Stimulated activated CD8-positive, alpha-beta memory T cell treated with anti-CD3 and anti-CD28 coated beads, Interleukin-2, amount 100 ng/mL, for 1 hour (primary cell): Measurements from ENCODE around the gene EXOC3.

ENCODE experiments used
- DNase-seq, 2 donors: peaks; one replicate each; pipeline ENCODE4 v3.0.0-alpha.2; 2020; ENCODE audit warnings: low read depth in 2 of 2

EXOC3 gene

DNA sequence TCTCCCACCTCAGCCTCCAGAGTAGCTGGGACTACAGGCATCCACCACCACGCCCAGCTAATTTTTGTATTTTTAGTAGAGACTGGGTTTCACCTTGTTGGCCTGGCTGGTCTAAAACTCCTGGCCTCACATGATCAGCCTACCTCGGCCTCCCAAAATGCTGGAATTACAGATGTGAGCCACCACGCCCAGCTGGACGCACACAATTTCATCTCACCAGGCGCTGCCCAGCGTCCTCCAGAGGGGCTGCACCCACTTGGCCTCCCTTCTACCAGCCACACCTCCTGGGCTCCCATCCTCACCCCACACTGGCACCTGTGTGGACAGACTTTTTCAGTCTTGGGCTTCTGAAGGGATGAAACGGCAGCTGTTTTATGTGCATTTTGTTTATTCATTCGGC, 3.8 kb upstream of the EXOC3 start:
- no peak for DNase-seq

- DNase-seq, result no peak
Observed at GRCh38 chr5:439636-440035, 3.3 kb upstream of the EXOC3 start.

GRCh38 chr5:440401-441201, 2.4 kb upstream of the EXOC3 start:
- DNase-seq, result no peak

DNA sequence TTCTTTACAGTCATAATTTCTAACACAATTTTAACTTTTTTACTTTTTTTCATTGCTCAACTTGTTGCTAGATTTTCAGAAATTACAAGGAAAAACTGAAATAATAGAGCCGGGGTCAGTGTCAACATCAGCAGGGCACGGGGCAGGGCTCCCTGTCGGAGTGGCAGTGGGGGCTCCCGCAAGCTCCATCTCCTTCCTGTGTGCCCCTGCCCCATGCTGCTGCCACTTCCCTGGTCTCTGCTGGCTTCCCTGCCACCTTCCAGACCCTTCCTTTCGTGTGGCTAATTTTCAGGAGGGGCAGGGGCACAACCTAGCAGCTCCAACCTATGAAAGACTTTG, 1.0 kb upstream of the EXOC3 start:
- no peak for DNase-seq

GRCh38 chr5:443239-444151, 519 bp downstream of the EXOC3 start:
- no peak for DNase-seq

DNA sequence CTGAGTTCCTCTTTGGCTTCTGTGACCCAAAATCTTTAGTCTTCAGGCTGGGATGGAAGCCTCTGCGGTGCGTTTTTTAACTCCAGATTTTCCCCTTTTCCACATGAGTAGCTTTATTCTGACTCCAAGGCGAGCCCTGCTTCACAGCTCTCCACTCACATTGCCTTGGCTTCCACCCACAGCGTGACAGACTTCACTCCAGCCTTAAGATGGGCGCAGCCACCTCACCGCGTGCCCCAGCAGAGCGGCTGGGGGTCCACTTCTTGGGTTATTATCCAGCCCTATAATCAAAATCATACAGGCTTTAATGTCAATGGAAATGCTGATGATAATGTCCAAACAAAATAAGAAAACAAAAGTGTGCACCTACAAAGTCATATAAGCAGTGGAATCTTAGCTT, 1.2 kb downstream of the EXOC3 start:
- DNase-seq, result no peak

DNA sequence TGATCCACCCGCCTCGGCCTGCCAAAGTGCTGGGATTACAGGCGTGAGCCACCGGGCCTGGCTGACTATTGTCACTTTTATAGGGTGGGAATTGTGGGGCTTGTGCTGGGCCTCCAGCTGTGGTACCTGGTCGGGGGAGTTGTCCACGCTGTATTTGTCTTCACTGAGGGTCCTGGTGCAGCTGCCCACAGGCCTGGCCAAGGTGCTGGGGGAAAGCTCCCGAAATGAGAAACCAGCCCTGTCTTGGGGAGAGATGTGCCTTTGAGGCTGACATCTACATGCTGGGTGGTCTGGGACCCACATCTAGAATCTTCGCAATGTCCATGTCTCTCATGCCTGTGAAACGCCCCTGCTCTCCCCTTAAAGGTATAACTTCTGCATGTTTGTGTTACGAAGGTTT, 2.6 kb downstream of the EXOC3 start:
- no peak for DNase-seq

- no peak for DNase-seq
Observed at GRCh38 chr5:446066-446882, 3.3 kb downstream of the EXOC3 start.

GRCh38 chr5:446883-447263, 3.9 kb downstream of the EXOC3 start:
- no peak for DNase-seq

DNA sequence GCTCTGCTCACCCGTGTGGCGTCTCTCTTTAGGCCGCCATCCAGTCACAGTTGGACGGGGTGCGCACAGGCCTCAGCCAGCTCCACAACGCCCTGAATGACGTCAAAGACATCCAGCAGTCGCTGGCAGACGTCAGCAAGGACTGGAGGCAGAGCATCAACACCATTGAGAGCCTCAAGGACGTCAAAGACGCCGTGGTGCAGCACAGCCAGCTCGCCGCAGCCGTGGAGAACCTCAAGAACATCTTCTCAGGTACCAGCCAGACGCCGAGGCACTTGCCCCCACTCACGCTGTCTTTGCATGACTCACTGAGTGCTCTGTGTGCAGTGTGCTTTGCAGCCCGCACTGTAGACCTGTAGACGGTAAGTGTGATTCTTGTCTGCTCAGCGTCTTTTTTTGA, 4.5 kb downstream of the EXOC3 start:
- no peak for DNase-seq

GRCh38 chr5:448061-448765, 5.2 kb downstream of the EXOC3 start:
- no peak for DNase-seq

DNA sequence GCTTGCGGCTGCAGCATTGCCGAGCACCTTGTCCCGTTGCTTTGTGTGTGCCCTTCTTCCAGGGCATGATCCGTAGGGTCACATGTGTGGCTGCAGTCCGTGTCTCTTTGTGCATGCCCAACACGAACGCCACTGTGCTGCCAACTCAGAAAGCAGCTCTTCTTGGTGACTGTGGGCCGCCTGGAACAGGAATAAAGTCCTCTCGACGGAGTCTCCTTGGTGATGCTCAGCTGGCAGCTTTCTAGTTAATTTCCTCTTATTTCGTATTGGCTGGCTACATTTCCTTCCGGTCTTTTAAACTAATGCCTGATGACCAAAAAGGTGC, 5.8 kb downstream of the EXOC3 start:
- DNase-seq, result no peak

DNA sequence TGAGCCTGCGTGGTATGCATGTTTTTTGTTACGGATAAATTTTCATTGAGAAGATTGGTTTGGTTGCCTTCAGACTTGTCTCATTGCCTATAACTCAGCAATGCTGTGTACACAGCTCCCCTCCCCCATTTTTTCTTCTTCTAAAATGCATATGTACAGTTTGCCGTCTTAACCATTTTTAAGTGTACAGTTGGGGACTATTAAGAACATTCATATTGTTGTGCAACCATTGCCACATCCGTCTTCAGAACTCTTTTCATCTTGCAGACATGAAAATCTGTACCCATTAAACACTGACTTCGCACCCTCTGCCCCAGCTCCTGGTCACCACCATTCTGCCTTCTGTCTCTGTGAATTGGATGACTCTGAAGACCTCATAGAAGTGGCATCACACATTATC, 6.2 kb downstream of the EXOC3 start:
- no peak for DNase-seq

DNA sequence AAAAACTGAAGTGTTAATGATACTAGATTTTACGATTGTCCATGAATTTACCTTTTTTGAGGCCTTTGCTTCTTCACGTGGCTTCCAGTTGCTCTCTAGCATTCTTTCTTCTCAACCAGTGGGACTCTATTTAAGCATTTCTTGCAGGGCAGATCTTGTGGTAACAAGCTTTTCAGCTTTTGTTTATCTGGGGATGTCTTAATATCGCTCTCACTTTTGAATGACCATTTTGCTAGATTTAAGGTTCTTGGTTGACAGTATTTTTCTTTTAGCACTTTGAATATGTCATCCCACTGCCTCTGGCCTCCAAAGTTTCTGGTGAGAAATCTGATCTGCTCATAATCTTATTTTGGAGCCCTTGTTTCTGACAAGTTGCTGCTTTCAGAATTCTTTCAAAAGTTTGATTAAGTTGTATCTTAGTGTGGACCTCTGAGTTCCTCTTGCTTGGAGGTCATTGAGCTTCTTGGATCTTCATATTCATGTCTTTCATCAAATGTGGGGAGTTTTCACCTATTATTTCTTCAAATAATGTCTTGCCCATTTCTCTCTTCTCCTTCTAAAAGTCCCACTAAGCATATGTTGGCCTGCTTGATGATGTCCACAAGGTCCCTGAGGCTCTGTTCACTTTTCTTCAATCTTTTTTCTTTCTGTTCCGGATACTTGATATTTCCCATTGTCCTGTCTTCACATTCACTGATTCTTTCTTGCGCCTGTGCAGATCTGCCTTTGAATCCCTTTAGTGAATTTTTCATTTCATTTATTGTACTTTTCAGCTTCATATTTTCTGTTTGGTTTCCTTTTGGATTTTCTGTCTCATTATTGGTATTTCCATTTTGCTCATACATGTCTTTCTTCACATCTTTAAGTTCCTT, 8.8 kb downstream of the EXOC3 start:
- no peak for DNase-seq

- no peak for DNase-seq
Observed at GRCh38 chr5:452978-453710, 10.2 kb downstream of the EXOC3 start.

- no peak for DNase-seq
Observed at GRCh38 chr5:453725-454481, 10.9 kb downstream of the EXOC3 start.

DNA sequence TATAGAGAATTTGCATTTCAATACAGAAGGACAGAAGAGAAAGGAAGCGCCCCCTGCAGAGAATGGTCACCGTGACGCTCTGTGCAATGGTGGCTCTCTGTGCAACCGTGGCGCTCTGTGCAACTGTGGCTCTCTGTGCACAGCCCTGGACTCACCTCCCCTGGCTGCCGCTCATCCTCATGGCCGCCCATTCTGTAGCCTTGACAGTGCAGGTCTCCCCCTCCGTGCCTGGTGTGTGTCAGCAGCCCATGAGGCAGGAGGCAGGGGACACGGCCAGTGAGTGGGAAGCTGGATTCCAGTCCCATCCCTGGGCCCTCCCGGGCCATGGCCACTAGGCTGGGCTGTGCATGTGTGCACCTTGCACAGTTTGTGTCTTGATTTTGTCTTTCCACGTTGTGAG, 12.0 kb downstream of the EXOC3 start:
- no peak for DNase-seq

DNA sequence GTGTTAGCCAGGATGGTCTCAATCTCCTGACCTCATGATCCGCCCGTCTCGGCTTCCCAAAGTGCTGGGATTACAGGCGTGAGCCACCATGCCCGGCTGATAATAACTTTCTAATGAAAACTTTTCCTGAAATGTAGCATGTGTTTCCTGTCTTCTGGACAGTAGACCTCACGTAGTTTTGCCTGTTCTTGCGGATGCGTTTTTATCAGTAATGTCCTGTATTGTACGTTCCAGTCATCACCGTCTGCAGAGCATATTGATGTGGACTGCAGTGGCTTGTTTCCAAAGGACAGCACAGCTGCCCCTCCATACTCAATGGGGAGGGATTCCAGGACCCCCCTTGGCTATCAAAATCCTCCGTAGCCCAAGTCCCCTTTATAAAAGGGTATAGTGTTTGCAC, 12.8 kb downstream of the EXOC3 start:
- DNase-seq, result no peak
